ENCODE measurements around the gene CPLX1.

The CPLX1 gene

DNA sequence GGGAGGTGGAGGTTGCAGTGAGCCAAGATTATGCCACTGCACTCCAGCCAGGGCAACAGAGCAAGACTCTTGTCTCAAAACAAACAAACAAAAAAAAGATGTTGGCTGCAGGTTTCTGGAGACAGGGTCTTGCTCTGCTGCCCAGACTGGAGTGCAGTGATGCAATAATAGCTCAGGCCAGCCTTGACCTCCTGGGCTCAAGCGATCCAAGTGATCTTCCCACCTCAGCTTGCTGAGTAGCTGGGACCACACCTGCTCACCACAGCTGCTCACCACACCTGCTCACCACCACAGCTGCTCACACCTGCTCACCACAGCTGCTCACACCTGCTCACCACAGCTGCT is 29.9 kb upstream of the CPLX1 start:
- H3K27ac ChIP-seq (ENCODE audit: low read length): no peak overlapping the region
- H3K36me3 ChIP-seq (ENCODE audit: control insufficient read depth in 2 of 2, insufficient read depth in 2 of 2, low read length in 2 of 2): peaks cover 15 to 38% of the 10 kb centered on the region in 2 donors
- H3K27me3 ChIP-seq (ENCODE audit: control insufficient read depth in 1 of 2, insufficient read depth in 2 of 2, low read length in 2 of 2): no peaks in the 10 kb centered on the region
- H3K4me3 ChIP-seq (ENCODE audit: low read length in 2 of 2): no peak overlapping the region
- no peak overlapping the region for H3K9ac ChIP-seq (ENCODE audit: low read length in 2 of 2)
- no peaks in the 10 kb centered on the region for H3K9me3 ChIP-seq (ENCODE audit: control insufficient read depth in 2 of 2, low read length in 2 of 2)
- no peaks in the 10 kb centered on the region for H3K4me1 ChIP-seq (ENCODE audit: control insufficient read depth, insufficient read depth, low read length)

DNA sequence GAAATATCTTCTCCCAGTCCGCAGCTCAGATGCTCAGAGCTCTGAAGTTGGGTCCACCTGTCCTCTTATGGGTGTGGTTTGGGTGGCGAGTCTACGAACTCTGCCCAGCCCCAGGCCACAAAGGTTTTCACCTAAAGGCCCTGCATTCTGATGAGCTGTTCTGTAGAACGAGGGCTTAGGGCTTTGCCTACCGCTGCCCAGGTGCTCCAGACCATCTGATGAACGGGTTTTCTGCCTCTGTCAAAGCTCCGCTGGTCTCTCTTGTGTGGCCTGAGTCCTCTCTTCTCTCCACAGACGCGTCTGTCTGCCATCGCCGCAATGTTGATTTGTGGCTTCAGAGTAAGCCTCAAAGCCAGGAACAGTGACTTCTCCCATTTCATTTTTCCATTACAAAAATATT is 28.4 kb upstream of the CPLX1 start:
- peaks cover 10 to 30% of the 10 kb centered on the region in 2 donors for H3K36me3 ChIP-seq (ENCODE audit: control insufficient read depth in 2 of 2, insufficient read depth in 2 of 2, low read length in 2 of 2)
- no peaks in the 10 kb centered on the region for H3K27me3 ChIP-seq (ENCODE audit: control insufficient read depth in 1 of 2, insufficient read depth in 2 of 2, low read length in 2 of 2)
- no peaks in the 10 kb centered on the region for H3K9me3 ChIP-seq (ENCODE audit: control insufficient read depth in 2 of 2, low read length in 2 of 2)
- no peak overlapping the region for H3K27ac ChIP-seq (ENCODE audit: low read length)
- no peak overlapping the region for H3K9ac ChIP-seq (ENCODE audit: low read length in 2 of 2)
- no peak overlapping the region for H3K4me3 ChIP-seq (ENCODE audit: low read length in 2 of 2)
- no peaks in the 10 kb centered on the region for H3K4me1 ChIP-seq (ENCODE audit: control insufficient read depth, insufficient read depth, low read length)

DNA sequence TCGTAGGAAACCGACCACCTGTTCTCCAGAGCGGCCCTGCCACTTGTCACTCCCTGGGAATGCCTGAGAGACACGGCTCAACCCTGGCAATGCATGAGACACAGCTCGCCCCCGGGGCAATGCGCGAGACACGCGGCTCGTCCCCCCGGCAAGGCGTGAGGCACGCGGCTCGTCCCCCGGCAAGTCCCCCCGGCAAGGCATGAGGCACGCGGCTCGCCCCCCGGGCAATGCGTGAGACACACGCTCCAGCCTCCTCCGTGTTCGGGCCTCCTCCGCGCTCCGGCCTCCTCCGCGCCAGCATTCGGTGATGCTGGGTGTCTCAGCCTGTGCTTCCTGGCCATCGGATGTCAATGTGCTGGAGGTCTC is 27.5 kb upstream of the CPLX1 start:
- no peak overlapping the region for H3K9ac ChIP-seq (ENCODE audit: low read length in 2 of 2)
- no peaks in the 10 kb centered on the region for H3K9me3 ChIP-seq (ENCODE audit: control insufficient read depth in 2 of 2, low read length in 2 of 2)
- peaks cover 7 to 22% of the 10 kb centered on the region in 2 donors for H3K36me3 ChIP-seq (ENCODE audit: control insufficient read depth in 2 of 2, insufficient read depth in 2 of 2, low read length in 2 of 2)
- H3K4me1 ChIP-seq (ENCODE audit: control insufficient read depth, insufficient read depth, low read length): no peaks in the 10 kb centered on the region
- H3K27ac ChIP-seq (ENCODE audit: low read length): no peak overlapping the region
- H3K4me3 ChIP-seq (ENCODE audit: low read length in 2 of 2): no peak overlapping the region
- no peaks in the 10 kb centered on the region for H3K27me3 ChIP-seq (ENCODE audit: control insufficient read depth in 1 of 2, insufficient read depth in 2 of 2, low read length in 2 of 2)

DNA sequence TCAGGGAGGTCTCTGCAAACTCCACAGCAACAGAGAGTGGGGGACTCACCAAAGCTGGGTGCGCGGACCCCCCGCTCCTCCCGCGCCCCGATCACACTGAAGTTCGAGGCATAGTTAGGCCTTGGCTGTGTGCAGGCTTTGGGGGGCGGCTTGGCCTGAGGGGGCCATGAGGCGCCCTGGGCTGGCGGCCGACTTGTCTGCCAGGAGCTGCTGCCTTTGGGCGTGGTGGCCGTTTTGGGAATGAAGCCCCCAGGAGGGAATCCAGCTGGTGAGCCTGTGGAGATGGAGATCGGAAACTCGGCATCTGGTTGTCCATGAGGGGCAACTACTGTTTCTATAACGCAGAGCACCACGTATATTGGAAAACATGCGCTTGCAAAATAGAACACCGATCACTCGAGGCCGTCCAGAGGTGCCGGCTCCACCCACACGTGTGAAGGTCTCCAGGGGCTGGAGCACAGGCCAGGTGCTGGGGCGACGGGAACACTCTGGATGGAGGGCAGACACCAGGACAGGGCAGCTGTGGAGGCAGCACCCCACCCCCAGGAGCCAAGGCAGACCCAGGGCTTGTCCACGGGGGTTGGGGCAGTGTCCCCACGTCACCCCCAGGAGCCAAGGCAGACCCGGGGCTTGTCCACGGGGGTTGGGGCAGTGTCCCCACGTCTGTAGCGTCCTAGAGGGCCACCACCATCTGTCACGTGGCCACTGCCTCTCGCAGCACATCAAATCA is 25.9 kb upstream of the CPLX1 start:
- Histone ChIP-seq H3K4me1 (ENCODE audit: control insufficient read depth, insufficient read depth, low read length) (no peaks in the 10 kb centered on the region), H3K4me3 (ENCODE audit: low read length in 2 of 2) (no peak overlapping the region), H3K9ac (ENCODE audit: low read length in 2 of 2) (no peak overlapping the region), H3K27me3 (ENCODE audit: control insufficient read depth in 1 of 2, insufficient read depth in 2 of 2, low read length in 2 of 2) (no peaks in the 10 kb centered on the region), H3K36me3 (ENCODE audit: control insufficient read depth in 2 of 2, insufficient read depth in 2 of 2, low read length in 2 of 2) (peaks cover 0 to 15% of the 10 kb centered on the region in 2 donors), H3K9me3 (ENCODE audit: control insufficient read depth in 2 of 2, low read length in 2 of 2) (no peaks in the 10 kb centered on the region), H3K27ac (ENCODE audit: low read length) (no peak overlapping the region)

- H3K36me3 ChIP-seq (ENCODE audit: control insufficient read depth in 2 of 2, insufficient read depth in 2 of 2, low read length in 2 of 2): peaks cover 0 to 11% of the 10 kb centered on the region in 2 donors
Observed at GRCh38 chr4:850323-850945, 24.5 kb upstream of the CPLX1 start.

GRCh38 chr4:849478-850175 is 23.7 kb upstream of the CPLX1 start:
- Histone ChIP-seq H3K4me3 (ENCODE audit: low read length in 2 of 2) (no peak overlapping the region), H3K27me3 (ENCODE audit: control insufficient read depth in 1 of 2, insufficient read depth in 2 of 2, low read length in 2 of 2) (no peaks in the 10 kb centered on the region), H3K4me1 (ENCODE audit: control insufficient read depth, insufficient read depth, low read length) (no peaks in the 10 kb centered on the region), H3K27ac (ENCODE audit: low read length) (no peak overlapping the region), H3K9me3 (ENCODE audit: control insufficient read depth in 2 of 2, low read length in 2 of 2) (no peaks in the 10 kb centered on the region), H3K36me3 (ENCODE audit: control insufficient read depth in 2 of 2, insufficient read depth in 2 of 2, low read length in 2 of 2) (peaks cover 0 to 11% of the 10 kb centered on the region in 2 donors), H3K9ac (ENCODE audit: low read length in 2 of 2) (no peak overlapping the region)

More at GRCh38 chr4:850323-850945, 24.5 kb upstream of the CPLX1 start:
- no peaks in the 10 kb centered on the region for H3K27me3 ChIP-seq (ENCODE audit: control insufficient read depth in 1 of 2, insufficient read depth in 2 of 2, low read length in 2 of 2)
- H3K9ac ChIP-seq (ENCODE audit: low read length in 2 of 2): no peak overlapping the region
- H3K4me1 ChIP-seq (ENCODE audit: control insufficient read depth, insufficient read depth, low read length): no peaks in the 10 kb centered on the region
- no peak overlapping the region for H3K27ac ChIP-seq (ENCODE audit: low read length)
- H3K4me3 ChIP-seq (ENCODE audit: low read length in 2 of 2): no peak overlapping the region
- H3K9me3 ChIP-seq (ENCODE audit: control insufficient read depth in 2 of 2, low read length in 2 of 2): no peaks in the 10 kb centered on the region

GRCh38 chr4:848803-849477 is 23.0 kb upstream of the CPLX1 start:
- H3K36me3 ChIP-seq (ENCODE audit: control insufficient read depth in 2 of 2, insufficient read depth in 2 of 2, low read length in 2 of 2): peaks cover 0 to 11% of the 10 kb centered on the region in 2 donors
- no peak overlapping the region for H3K9ac ChIP-seq (ENCODE audit: low read length in 2 of 2)
- H3K4me3 ChIP-seq (ENCODE audit: low read length in 2 of 2): no peak overlapping the region
- H3K27me3 ChIP-seq (ENCODE audit: control insufficient read depth in 1 of 2, insufficient read depth in 2 of 2, low read length in 2 of 2): no peaks in the 10 kb centered on the region
- no peak overlapping the region for H3K27ac ChIP-seq (ENCODE audit: low read length)
- no peaks in the 10 kb centered on the region for H3K9me3 ChIP-seq (ENCODE audit: control insufficient read depth in 2 of 2, low read length in 2 of 2)
- H3K4me1 ChIP-seq (ENCODE audit: control insufficient read depth, insufficient read depth, low read length): no peaks in the 10 kb centered on the region

DNA sequence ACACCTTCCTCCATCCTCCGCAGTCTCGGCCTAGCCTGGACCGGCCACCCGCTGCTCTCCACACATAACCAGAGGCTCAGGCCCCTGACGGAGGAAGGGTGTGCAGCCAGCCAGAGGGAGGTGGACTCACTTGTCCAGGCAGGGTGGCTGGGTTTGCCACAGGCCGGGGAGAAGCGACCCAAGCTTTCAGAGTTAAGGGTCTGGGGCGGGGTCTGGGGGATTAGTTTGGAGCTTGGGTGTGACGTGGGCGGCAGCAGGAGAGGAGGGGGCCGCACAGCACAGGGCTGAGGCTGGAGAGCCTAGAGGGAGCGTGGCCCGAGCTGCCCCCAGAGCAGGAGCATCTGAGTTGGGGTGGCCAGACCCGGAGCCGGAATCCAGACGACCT is 22.4 kb upstream of the CPLX1 start:
- H3K9me3 ChIP-seq (ENCODE audit: control insufficient read depth in 2 of 2, low read length in 2 of 2): no peaks in the 10 kb centered on the region
- no peak overlapping the region for H3K27ac ChIP-seq (ENCODE audit: low read length)
- H3K36me3 ChIP-seq (ENCODE audit: control insufficient read depth in 2 of 2, insufficient read depth in 2 of 2, low read length in 2 of 2): peaks cover 0 to 11% of the 10 kb centered on the region in 2 donors
- H3K27me3 ChIP-seq (ENCODE audit: control insufficient read depth in 1 of 2, insufficient read depth in 2 of 2, low read length in 2 of 2): no peaks in the 10 kb centered on the region
- no peaks in the 10 kb centered on the region for H3K4me1 ChIP-seq (ENCODE audit: control insufficient read depth, insufficient read depth, low read length)
- no peak overlapping the region for H3K9ac ChIP-seq (ENCODE audit: low read length in 2 of 2)
- H3K4me3 ChIP-seq (ENCODE audit: low read length in 2 of 2): no peak overlapping the region

- no peak overlapping the region for H3K27ac ChIP-seq (ENCODE audit: low read length)
- H3K9me3 ChIP-seq (ENCODE audit: control insufficient read depth in 2 of 2, low read length in 2 of 2): no peaks in the 10 kb centered on the region
- H3K27me3 ChIP-seq (ENCODE audit: control insufficient read depth in 1 of 2, insufficient read depth in 2 of 2, low read length in 2 of 2): no peaks in the 10 kb centered on the region
- peaks cover 0 to 4% of the 10 kb centered on the region in 2 donors for H3K36me3 ChIP-seq (ENCODE audit: control insufficient read depth in 2 of 2, insufficient read depth in 2 of 2, low read length in 2 of 2)
- no peak overlapping the region for H3K9ac ChIP-seq (ENCODE audit: low read length in 2 of 2)
- H3K4me3 ChIP-seq (ENCODE audit: low read length in 2 of 2): no peak overlapping the region
- no peaks in the 10 kb centered on the region for H3K4me1 ChIP-seq (ENCODE audit: control insufficient read depth, insufficient read depth, low read length)
Observed at GRCh38 chr4:845836-846251, 19.9 kb upstream of the CPLX1 start.

DNA sequence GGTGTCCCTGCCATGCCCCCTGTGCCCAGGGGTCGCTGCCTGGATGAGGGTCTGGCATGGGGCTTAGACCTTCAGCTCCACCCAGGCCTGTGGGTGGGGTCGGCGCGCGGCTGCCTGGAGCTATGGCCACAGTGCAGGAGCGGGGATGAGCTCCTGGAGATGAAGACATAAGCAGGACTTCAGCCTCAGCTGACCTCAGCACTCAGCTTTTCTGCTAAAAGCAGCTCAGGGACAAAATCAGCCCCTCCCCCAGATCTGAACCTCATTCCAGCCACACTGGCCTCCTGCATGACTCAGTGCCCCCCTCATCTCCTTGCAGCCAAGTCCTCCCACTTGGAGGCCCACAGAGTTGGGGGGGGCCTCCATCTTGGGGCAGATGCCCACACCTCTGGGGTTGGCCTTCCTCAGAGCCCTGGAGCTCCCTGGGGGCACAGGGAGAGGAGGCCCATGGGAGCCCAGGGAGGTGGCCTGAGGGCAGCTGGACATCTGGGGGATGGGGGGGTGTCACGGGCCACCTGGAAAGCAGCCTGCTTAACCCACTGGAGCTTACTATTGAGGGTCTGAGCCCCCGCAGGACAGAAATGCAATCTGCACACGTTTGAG is 19.4 kb upstream of the CPLX1 start:
- no peak overlapping the region for H3K9ac ChIP-seq (ENCODE audit: low read length in 2 of 2)
- no peaks in the 10 kb centered on the region for H3K9me3 ChIP-seq (ENCODE audit: control insufficient read depth in 2 of 2, low read length in 2 of 2)
- H3K27ac ChIP-seq (ENCODE audit: low read length): no peak overlapping the region
- H3K36me3 ChIP-seq (ENCODE audit: control insufficient read depth in 2 of 2, insufficient read depth in 2 of 2, low read length in 2 of 2): peaks cover 0 to 4% of the 10 kb centered on the region in 2 donors
- no peak overlapping the region for H3K4me3 ChIP-seq (ENCODE audit: low read length in 2 of 2)
- no peaks in the 10 kb centered on the region for H3K27me3 ChIP-seq (ENCODE audit: control insufficient read depth in 1 of 2, insufficient read depth in 2 of 2, low read length in 2 of 2)
- no peaks in the 10 kb centered on the region for H3K4me1 ChIP-seq (ENCODE audit: control insufficient read depth, insufficient read depth, low read length)

All from stomach smooth muscle (tissue), 2 donors.